ENCODE data around the gene ANXA2R.
"Not testable (repeated sequence)": the region's sequence is repeated elsewhere in the genome, so short reads cannot be mapped to it uniquely, and the experiment has no call there.

ANXA2R gene, protein sequence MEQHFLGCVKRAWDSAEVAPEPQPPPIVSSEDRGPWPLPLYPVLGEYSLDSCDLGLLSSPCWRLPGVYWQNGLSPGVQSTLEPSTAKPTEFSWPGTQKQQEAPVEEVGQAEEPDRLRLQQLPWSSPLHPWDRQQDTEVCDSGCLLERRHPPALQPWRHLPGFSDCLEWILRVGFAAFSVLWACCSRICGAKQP

DNA sequence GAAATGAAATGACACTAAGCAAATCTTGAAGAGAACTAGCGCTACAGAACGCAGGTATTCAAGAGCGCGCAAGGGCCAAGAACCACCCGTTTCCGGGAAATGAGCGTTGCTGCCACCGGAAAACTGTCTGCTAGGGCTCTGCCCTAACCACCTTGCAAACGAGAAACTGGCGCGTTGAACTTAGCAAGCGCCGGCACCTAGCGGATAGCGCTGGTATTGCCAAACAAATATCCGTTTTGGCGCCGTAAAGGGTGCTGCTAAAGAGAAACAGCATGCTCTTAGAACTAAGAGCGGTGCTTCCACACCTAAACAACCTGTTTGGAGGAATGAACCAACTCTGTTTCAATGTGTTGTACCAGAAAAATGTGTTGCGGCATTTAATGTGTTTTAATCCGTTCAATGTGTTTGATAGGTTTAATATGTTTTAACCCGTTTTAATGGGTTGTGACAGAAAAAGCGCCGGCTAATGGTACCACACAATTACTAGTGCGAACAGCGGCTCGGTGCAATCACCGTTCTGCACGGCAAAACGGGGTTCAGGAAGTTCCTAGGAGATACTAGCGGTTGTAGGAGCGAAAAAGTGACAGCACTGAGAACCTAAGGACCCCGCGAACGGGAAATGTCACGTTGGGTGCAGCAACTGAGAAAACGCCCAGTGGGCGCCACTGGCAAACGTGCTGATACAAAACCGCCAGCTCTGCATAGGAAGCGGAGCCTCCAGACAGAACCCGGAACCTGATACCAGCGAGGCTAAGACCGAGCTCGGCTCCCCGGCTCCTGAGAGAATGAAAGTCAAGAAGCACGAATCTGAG, at the start of gene ANXA2R:
Gene ANXA2R (minus strand): TSS at position 33 of the 812 bp plus-strand sequence. CDS start 273 bp downstream, outside the sequence.
- DNase-seq (ENCODE audit: low read depth) = peak; percentile 73

DNA sequence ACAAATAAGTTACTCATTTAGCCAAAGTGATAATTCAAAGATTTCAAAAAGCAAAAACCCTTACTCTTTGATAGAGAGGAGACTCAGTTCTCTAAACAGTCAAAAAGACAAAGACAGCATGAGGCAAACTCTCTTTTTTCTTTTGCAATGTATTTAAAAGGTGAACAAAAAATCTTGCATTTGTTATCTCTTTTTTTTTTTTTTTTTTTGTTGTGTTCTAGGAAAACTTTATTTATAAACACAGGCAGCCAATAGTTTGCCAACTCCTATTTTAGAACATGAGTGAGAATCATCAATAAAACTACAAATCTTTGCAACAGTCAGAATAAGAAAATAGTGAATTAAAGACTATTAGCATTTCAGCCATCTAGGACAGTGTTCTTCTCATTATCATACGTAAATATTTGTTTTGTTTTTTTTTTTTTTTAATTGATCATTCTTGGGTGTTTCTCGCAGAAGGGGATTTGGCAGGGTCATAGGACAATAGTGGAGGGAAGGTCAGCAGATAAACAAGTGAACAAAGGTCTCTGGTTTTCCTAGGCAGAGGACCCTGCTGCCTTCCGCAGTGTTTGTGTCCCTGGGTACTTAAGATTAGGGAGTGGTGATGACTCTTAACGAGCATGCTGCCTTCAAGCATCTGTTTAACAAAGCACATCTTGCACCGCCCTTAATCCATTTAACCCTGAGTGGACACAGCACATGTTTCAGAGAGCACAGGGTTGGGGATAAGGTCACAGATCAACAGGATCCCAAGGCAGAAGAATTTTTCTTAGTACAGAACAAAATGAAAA, 46.2 kb upstream of the ANXA2R start:
- DNase-seq (ENCODE audit: low read depth) = not testable (repeated sequence)

GRCh38 chr5:43085453-43085852, 45.3 kb upstream of the ANXA2R start:
- DNase-seq (ENCODE audit: low read depth) = no peak

DNA sequence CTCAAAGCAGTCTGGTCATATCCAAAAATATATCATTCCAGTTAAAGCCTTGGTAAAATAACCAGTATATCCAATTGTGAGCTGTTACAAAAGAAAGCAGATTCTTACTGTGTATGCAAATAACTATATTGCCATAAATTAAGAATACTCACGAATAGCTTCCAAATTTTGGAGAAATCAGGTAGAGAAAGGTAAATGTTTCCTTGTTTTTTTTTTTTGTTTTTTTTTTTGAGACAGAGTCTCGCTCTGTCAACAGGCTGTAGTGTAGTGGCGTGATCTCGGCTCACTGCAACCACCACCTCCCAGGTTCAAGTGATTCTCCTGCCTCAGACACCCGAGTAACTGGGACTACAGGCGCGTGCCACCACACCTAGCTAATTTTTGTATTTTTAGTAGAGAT, 44.3 kb upstream of the ANXA2R start:
- DNase-seq (ENCODE audit: low read depth) = not testable (repeated sequence)

DNA sequence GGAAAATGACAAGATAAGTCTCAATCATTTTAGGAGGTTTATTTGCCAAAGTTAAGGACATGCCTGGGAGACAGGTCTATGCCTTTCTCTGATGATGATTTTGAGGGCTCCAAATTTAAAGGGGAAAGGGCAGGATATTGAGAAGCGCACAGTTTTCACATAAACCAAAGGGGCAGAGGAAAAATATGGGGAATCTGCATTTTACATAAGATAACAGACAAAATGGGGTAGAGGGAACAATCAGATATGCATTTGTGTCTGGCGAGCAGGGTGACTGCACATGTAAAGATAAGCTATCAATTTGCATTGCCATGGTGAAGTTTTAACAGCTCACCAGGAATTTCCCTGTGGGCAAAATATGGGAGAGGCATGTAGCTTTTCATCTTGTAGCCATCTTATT, 41.2 kb upstream of the ANXA2R start:
- DNase-seq (ENCODE audit: low read depth) = not testable (repeated sequence)

- peak; percentile 57 for DNase-seq (ENCODE audit: low read depth)
Measured at GRCh38 chr5:43078956-43079355, 38.8 kb upstream of the ANXA2R start.

GRCh38 chr5:43077446-43078191, 37.5 kb upstream of the ANXA2R start:
- DNase-seq (ENCODE audit: low read depth) = not testable (repeated sequence)

DNA sequence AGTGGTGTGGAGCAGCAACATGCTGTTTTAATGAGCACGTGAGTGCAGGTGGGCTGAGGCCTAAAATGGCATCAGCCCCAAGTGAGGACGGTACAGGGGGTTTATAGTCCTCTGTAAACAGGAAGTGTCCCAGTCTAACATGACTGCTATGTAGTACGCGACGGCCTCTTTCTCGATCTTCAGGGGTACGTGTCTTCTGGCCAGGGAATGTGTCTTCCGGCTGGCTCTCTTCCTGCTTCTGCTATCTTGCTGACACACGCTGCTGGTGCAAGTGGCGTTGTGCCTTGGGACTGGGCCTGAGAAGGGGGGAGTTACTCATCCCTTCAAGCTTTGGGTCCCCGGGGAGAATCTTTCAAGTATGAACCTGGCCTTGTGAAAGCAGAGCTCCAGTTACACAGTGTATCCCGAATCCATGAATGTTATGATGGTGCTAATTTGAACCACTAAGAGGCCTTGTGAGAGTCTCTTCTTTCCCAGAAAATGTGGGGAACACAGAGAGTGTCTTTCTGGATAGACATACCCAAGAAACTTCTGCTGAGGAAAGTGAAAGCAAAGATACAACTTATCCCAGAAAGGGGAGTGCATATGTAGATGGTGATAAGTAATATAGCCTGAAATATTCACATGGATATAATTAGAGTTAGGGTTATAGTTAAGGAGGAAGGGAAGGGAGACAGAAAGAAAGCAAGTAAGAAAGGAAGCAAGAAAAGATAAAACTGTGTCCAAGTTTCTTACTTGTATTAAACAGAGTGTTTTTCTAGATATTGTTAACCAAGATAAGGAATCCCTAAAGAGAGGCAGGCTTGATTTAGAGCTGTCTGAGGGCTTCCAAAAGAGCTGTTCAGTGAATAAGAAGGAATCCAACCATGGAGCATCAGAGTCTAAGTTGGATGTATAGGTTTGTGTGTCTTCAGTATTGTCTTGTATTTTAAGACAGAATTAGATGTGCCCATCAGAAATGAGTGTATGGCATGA, 35.5 kb upstream of the ANXA2R start:
- DNase-seq (ENCODE audit: low read depth) = no peak

- no peak for DNase-seq (ENCODE audit: low read depth)
Measured at GRCh38 chr5:43074987-43075318, 34.8 kb upstream of the ANXA2R start.

DNA sequence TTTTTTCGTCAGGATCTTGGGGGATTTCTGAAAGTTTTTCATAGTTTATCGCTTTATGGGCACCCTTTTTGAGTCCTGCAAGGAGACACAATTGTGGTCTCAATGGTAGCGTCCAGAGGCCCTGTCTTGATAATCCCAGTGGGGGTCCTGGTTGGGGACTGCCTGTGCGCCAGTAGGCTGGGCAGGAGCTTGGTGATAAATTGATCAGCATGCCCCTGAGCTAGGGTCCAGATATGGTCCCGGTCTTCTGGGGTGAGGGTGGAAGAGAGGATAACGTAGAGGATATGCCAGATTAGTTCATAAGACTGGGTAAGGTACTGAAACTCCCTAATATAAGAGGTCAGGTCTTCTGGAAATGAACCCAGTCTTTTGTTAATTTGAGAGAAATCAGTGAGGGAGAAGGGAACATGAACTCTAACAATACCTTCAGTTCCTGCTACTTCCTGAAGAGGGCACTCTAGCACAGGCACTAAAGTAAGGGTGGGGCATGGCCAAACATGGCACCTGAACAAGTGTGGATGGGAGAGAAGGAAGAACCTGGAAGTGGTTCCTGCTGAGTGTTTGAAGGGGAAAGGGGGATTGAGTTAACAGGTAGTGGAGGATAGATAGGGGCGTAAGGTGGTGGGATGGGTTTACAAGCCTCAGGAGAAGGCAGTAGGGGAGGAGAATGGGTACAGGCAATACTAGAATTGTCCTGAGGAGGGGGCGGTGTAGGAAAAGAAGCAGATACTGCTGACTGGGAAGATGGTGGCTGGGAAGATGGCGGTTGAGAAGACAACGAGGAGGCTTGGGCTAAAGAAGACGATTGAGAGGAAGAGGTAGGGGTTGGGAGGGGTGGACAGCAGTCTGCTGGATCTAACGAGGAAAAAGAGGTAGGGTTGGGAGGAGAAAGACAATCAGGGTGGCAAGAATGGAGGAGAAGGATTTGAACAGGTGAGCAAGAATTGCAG, 33.8 kb upstream of the ANXA2R start:
- DNase-seq (ENCODE audit: low read depth) = no peak

GRCh38 chr5:43069401-43069720, 29.2 kb upstream of the ANXA2R start:
- not testable (repeated sequence) for DNase-seq (ENCODE audit: low read depth)

- DNase-seq (ENCODE audit: low read depth) = no peak
Measured at GRCh38 chr5:43068037-43068436, 27.9 kb upstream of the ANXA2R start.

DNA sequence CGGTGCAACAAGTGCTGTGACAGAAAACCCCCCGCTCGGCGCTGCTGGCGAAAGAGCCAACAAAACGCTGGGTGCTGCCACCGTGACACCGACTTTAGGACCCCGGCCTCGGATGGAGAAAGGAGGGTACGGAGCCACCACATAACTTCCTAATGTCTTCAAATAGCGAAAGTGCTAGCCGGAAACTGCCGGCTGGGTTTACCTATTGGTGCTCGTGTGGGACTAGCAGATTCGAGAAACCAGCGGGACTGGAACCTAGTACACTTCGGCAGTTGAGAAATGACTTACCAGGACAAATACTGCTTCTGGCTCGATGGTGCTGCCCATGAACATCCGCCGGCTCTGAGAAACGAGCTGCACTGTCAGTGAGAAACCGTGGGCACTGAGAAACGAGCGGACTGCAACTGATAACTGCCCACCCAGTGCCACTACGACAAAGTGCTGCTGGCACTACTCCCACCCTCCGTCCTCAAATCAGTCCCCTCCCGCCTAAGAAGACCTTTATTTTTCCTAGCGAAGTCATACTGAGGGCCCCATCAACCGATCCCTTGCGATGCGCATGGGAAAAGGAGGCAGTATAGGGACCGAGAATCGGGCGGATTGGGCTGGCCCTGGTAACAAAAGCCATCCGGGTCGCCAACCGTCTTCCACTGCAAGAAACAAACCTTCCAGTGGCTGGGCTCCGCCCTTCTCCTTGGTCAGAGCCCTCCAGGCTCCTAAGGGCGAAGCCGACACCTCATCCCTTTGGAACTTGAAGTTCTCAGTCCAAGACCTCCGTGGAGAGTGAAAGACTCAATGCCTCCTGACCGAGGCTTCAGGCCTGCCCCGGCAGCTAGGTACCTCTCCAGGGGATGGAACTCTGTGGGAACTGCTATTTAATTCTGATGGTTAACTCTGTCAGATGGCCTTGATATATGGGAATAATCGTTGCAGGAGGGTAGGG, 27.0 kb upstream of the ANXA2R start:
- peak; percentile 66 for DNase-seq (ENCODE audit: low read depth)

DNA sequence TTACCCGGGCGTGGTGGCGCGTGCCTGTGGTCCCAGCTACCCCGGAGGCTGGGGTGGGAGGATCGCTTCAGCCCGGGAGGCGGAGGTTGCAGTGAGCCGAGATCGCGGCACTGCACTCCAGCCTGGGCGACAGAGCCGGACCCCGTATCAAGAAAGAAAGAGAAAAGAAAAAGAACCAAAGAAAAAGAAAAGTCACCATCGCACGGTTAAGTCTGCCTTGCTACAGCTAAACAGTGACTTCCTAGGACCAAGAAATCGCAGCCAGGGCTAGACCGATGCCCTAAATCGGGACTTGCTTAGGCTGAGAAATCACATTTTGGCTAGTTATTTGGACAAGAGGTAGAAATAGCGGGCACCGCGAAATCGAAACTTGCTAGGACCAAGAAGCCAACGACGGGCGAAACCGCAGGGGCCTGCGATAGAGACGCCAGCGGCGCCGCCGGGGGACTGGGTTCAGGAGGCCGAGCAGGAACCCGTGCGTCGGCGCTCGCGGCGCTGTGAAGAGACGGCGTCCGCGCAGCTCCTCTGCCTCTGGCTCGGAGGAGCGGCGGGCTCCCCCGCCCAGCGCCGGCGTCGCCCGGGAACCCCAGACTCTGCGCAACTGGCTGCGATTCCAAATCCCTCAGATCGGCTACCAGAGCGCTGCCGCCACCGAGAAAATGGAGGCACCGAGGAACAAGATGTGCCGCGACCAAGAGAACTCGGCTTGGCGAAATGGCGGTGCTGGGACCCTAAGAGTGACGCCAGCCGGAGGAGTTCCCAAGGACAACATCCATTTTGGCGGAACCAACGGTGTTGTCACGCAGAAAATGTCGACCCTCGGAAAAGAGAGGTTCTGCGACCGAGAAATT, 26.1 kb upstream of the ANXA2R start:
- peak; percentile 35 for DNase-seq (ENCODE audit: low read depth)

DNA sequence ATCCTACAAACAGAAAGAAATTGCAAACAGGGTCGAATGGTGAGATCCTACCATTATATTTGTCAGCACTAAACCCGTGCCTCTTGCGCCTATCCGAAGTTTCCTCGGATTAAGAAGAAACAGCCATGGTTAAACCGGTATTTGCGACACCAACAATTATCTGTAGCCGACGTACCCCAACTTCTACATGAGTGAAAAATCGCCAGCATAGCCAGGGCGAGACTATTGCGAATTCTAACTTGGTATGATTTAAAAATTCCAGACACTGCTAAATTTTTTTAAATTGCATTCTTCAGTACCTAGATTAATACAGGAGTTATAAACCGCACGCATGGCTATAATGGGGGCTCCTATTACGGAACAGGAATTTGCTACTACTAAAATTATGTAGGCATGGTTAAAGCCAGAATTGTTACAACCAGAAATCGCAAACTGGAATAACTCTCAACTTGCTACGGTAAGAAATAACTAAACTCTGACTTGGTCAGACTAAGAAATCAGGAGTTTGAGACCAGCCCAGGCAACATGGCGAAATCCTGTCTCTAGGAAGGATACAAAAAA, 25.3 kb upstream of the ANXA2R start:
- no peak for DNase-seq (ENCODE audit: low read depth)

- DNase-seq (ENCODE audit: low read depth) = no peak
Measured at GRCh38 chr5:43063721-43064171, 23.6 kb upstream of the ANXA2R start.

DNA sequence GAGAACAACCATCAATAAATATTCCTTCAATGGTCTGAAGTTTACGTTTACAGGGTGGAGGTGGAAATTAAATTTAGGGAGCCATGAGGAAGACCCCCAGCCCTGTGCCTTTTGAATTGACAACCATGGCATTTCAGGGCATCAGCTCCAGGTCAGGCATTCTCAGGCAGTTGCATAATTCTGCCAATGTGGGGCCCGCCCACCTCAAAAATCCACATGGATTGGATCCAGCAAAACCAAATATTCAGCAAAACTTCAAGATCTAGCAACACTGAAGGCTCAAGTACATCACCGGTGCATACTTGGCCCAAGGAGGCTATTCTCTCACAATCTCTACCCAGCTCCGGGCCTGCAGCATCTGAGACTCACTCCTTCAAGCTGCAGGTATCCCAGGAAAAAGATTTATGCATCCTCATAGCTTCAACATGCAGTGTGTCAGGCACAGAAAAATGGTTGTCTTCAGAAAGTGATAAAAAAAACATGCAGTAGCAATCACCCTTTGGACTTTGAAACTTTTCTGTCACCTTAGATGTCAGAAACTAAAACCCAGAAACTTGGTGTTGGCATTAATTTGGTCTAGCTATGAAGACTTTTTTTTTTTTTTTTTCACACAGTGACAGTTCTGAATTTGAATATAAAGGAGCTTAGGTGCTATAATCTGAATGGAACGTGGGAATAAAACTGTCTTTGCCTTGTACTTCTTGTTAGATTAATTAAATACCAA, 21.4 kb upstream of the ANXA2R start:
- DNase-seq (ENCODE audit: low read depth) = no peak

Measured in GM04503 (cell line).